Peyer's patch (tissue), 4 donors: ENCODE data around the gene TTC12.

ENCODE experiments used
- CTCF ChIP-seq, 6 experiments: fragments of 450-650 bp in 4 of 6; fragments of 200-600 bp in 2 of 6; sonication (generic) in 1 of 6; IDR thresholded peaks; one replicate each; pipeline ENCODE4 v1.5.1; 2017 to 2019; ENCODE audit warnings: antibody characterized with exemption in 6 of 6, mild to moderate bottlenecking in 3 of 6, moderate library complexity in 1 of 6
- POLR2A ChIP-seq, 2 donors: fragments of 450-650 bp; IDR thresholded peaks; one replicate each; pipeline ENCODE4 v1.5.1; 2017; ENCODE audit warnings: antibody characterized with exemption in 2 of 2, mild to moderate bottlenecking in 2 of 2, moderate library complexity in 2 of 2

GRCh38 chr11:113338730-113339129 lies 24.3 kb downstream of the TTC12 start:
- no peak for TF ChIP-seq CTCF (IDR thresholded peaks at IDR 0.05)
- TF ChIP-seq POLR2A (IDR thresholded peaks at IDR 0.05), result no peak
